ENCODE measurements around the gene ABCA1.

- TF ChIP-seq POLR2AphosphoS5 (IDR thresholded peaks at IDR 0.05; ENCODE audit: borderline replicate concordance, low read depth, low read length): no peak
- no peak for TF ChIP-seq EZH2 (IDR thresholded peaks at IDR 0.05)
- TF ChIP-seq FOXP2 (optimal IDR thresholded peaks at IDR 0.05; ENCODE audit: control extremely low read depth, extremely low read length, insufficient read depth): no peak
These were observed 144.4 kb downstream of the ABCA1 start for GRCh38 chr9:104783588-104783987.
